HG02588 (cell line): Measurements from ENCODE around the gene NDEL1.

Experiments
- ATAC-seq: cut with Tn5 transposase; IDR thresholded peaks from one replicate; pipeline ENCODE4 v1.9.1; 2021; ENCODE audit warnings: mild to moderate bottlenecking, moderate library complexity; ENCODE audit not compliant: unreplicated experiment

Gene NDEL1

GRCh38 chr17:8500609-8501008 is 64.9 kb downstream of the NDEL1 start:
- ATAC-seq = no peak

DNA sequence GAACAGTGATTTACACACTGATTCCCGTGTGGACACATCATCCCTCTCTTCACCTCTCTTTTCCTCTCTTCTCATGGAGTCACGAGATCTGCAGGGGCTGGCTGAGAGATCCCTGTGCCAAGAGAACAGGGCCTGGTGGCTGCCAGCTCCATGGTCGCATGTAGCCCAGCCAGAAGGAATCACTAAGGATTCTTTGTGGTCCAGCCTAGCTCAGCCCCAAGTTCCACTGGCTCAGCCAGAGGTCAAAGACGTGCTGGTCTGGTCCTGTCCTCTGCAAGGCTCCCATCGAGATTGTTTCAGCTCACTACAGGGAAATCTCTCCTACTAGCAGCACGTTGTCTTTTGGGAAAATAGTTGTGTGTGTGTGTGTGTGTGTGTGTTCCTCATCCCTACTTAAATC is 66.4 kb downstream of the NDEL1 start:
- ATAC-seq = no peak

GRCh38 chr17:8503368-8503767 is 67.7 kb downstream of the NDEL1 start:
- no peak for ATAC-seq

- ATAC-seq = no peak
These were observed 68.1 kb downstream of the NDEL1 start for GRCh38 chr17:8503807-8504206.

DNA sequence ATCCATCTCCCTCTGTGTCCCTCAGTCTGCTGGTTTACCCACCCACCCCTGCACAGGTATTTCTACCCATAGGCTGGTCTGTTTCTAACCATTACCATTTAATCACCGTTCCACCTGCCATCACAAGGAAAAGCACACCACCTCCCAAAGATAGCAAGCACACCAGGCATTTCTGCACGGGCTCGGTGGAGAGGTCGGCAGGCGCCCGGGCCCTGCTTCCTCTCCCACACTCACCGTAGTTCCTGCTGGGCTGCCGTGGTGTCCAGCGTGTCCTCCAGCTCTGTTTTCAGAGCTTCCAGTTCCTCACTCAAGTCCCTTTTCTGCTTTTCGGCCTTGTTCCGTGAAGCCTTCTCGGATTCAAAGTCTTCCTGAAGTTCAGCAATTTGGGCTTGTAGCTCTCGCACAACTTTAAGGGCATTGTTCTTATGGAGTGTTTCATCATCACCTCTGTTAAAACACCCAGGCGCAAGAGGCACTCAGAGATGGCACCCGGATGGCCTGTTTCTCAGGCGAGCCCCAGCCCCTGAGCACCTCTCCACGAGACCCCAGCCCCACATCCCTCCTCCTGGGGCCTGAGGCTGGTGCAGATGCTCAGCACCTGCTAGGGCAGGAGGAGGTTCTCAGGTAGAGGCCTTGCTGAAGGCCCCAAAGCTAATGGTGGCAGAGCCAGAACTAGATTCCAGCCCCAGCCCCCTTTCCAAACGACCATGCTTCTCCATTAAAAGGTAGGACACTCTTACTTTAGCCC is 69.0 kb downstream of the NDEL1 start:
- no peak for ATAC-seq

GRCh38 chr17:8506145-8506544 is 70.5 kb downstream of the NDEL1 start:
- ATAC-seq = no peak

DNA sequence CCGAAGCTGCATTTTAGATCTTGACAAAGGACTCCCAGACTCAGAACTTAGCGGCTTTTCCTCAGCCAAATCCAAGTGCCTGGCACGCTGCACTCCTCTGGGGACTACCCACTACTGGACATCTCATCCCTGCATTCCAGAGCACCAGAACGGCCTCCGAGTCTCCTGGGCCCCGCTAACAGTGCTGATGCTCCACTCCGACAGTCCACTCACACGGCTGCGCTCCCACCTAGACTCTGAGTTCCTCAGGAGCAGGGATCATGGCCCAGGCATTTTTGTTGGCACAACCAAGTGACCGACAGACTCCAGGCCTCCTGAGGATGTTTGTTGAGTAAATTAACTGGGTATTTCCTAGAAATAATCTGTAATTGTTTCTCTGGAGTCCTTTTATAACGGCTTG is 79.1 kb downstream of the NDEL1 start:
- ATAC-seq = no peak
